ENCODE measurements around the gene TMEM233. TPM values are rescaled to one million over a fixed set of nuclear protein-coding genes. Genes with fewer than 3 reads are reported as not detected.

TMEM233 gene
- total and polyA plus RNA-seq, 2 experiments from 2014 or later = 0.24 to 0.71 TPM

- Histone ChIP-seq H4K20me1 (replicated peaks; ENCODE audit: insufficient read depth) (no peaks in the 10 kb centered on the region), H3K9me2 (ENCODE audit: insufficient read depth) (no peaks in the 10 kb centered on the region), H3K36me3 (ENCODE audit: insufficient read depth) (no peaks in the 10 kb centered on the region), H3K79me2 (replicated peaks; ENCODE audit: insufficient read depth) (no peaks in the 10 kb centered on the region), H3K4me2 (no peak overlapping the region), H3K27me3 (ENCODE audit: insufficient read depth) (no peaks in the 10 kb centered on the region), H3K27ac (ENCODE audit: low read depth) (no peak overlapping the region), H3K4me3 (no peak overlapping the region), H2AFZ (no peak overlapping the region), H3K4me1 (ENCODE audit: insufficient read depth) (no peaks in the 10 kb centered on the region), H3F3A (replicated peaks; ENCODE audit: low read depth) (no peaks in the 10 kb centered on the region)
- TF ChIP-seq ETS1 (IDR thresholded peaks at IDR 0.05) = no peak
- TF ChIP-seq, protein P1, sequence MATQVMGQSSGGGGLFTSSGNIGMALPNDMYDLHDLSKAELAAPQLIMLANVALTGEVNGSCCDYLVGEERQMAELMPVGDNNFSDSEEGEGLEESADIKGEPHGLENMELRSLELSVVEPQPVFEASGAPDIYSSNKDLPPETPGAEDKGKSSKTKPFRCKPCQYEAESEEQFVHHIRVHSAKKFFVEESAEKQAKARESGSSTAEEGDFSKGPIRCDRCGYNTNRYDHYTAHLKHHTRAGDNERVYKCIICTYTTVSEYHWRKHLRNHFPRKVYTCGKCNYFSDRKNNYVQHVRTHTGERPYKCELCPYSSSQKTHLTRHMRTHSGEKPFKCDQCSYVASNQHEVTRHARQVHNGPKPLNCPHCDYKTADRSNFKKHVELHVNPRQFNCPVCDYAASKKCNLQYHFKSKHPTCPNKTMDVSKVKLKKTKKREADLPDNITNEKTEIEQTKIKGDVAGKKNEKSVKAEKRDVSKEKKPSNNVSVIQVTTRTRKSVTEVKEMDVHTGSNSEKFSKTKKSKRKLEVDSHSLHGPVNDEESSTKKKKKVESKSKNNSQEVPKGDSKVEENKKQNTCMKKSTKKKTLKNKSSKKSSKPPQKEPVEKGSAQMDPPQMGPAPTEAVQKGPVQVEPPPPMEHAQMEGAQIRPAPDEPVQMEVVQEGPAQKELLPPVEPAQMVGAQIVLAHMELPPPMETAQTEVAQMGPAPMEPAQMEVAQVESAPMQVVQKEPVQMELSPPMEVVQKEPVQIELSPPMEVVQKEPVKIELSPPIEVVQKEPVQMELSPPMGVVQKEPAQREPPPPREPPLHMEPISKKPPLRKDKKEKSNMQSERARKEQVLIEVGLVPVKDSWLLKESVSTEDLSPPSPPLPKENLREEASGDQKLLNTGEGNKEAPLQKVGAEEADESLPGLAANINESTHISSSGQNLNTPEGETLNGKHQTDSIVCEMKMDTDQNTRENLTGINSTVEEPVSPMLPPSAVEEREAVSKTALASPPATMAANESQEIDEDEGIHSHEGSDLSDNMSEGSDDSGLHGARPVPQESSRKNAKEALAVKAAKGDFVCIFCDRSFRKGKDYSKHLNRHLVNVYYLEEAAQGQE (IDR thresholded peaks at IDR 0.05; ENCODE audit: unreplicated experiment) = no peak
- TF ChIP-seq JUNB (IDR thresholded peaks at IDR 0.05; ENCODE audit: unreplicated experiment) = no peak
- no peak for TF ChIP-seq POLR2AphosphoS5 (IDR thresholded peaks at IDR 0.05; ENCODE audit: low read depth)
- TF ChIP-seq NANOG (IDR thresholded peaks at IDR 0.05; ENCODE audit: borderline replicate concordance) = no peak
- TF ChIP-seq EZH2phosphoT487 (IDR thresholded peaks at IDR 0.05; ENCODE audit: unreplicated experiment) = no peak
- no peak for TF ChIP-seq ZNF114 (CRISPR knock-in tag; IDR thresholded peaks at IDR 0.05)
- TF ChIP-seq STAT1 (IDR thresholded peaks at IDR 0.05; ENCODE audit: unreplicated experiment) = no peak
- no peak for TF ChIP-seq CREB1 (CRISPR knock-in tag; IDR thresholded peaks at IDR 0.05; ENCODE audit: low read depth)
- no peak for TF ChIP-seq ZNF331 (CRISPR knock-in tag; IDR thresholded peaks at IDR 0.05; ENCODE audit: low read depth)
- no peak for TF ChIP-seq EZH2 (IDR thresholded peaks at IDR 0.05; ENCODE audit: low read depth, unreplicated experiment)
- TF ChIP-seq ZNF462 (CRISPR knock-in tag; IDR thresholded peaks at IDR 0.05) = no peak
- H3K27ac Mint-ChIP-seq = no peak overlapping the region
- no peaks in the 10 kb centered on the region for H3K9me3 Mint-ChIP-seq
- no peaks in the 10 kb centered on the region for H3K27me3 Mint-ChIP-seq (ENCODE audit: insufficient read depth, low read depth, poor library complexity)
- no peak overlapping the region for H3K4me3 Mint-ChIP-seq
- ATAC-seq (no peak), DNase-seq (ENCODE audit: low spot score) (no peak)
- H3K4me1 Mint-ChIP-seq = no peaks in the 10 kb centered on the region
- no peaks in the 10 kb centered on the region for H3K36me3 Mint-ChIP-seq (ENCODE audit: low read depth)
These were observed 20.5 kb upstream of the TMEM233 start for GRCh38 chr12:119573086-119573485.

Data from GM23338 (cell line).